Measurements from ENCODE around the gene HOTAIR. TPM values are rescaled to one million over a fixed set of nuclear protein-coding genes. Genes with fewer than 3 reads are reported as not detected.

The HOTAIR gene
- polyA plus RNA-seq, 1 experiment = not detected

GRCh38 chr12:54002278-54002914 lies 27.6 kb upstream of the HOTAIR start:
- ChIA-PET POLR2A (no interaction called here), CTCF (interaction anchor here (1.0 to 7.8 kb wide), 4 partner anchors 199 to 214 kb away, joined by 3 to 107 read pairs (median 6); no protein-coding TSS in a partner anchor)
- Histone ChIP-seq H3K27me3 (ENCODE audit: control insufficient read depth, insufficient read depth, low read length) (peaks cover 97% of the 10 kb centered on the region), H3K4me3 (ENCODE audit: low read depth, low read length) (no peak overlapping the region), H3K27ac (ENCODE audit: low read depth, low read length) (no peak overlapping the region), H3K9me3 (ENCODE audit: control insufficient read depth, insufficient read depth, low read length) (peaks cover 5% of the 10 kb centered on the region; the same call in 1 of the 2 replicates)
- TF ChIP-seq CTCF (IDR thresholded peaks at IDR 0.05; ENCODE audit: low read depth, low read length) = no peak
- DNase-seq (ENCODE audit: low read depth, low spot score) = no peak

GRCh38 chr12:54001283-54002187 lies 26.8 kb upstream of the HOTAIR start:
- CTCF ChIA-PET = interaction anchor here (1.0 to 7.8 kb wide), 5 partner anchors 200 to 215 kb away, joined by 3 to 107 read pairs (median 9); no protein-coding TSS in a partner anchor

GRCh38 chr12:54000116-54001114 lies 25.7 kb upstream of the HOTAIR start, which contains the start of gene HOXC9:
HOXC9 (plus strand) TSS chr12:54000161; CDS start chr12:54000189, 28 bp downstream.
- Histone ChIP-seq H3K27me3 (ENCODE audit: control insufficient read depth, insufficient read depth, low read length) (peaks cover 98% of the 10 kb centered on the region), H3K9me3 (ENCODE audit: control insufficient read depth, insufficient read depth, low read length) (peaks cover 9% of the 10 kb centered on the region; the same call in 1 of the 2 replicates), H3K27ac (ENCODE audit: low read depth, low read length) (no peak within 1 kb of the TSS), H3K4me3 (ENCODE audit: low read depth, low read length) (peak within 1 kb of the TSS; percentile 32)
- no peak for TF ChIP-seq CTCF (IDR thresholded peaks at IDR 0.05; ENCODE audit: low read depth, low read length)
- ChIA-PET CTCF (interaction anchor here (0.6 to 3.5 kb wide), 3 partner anchors 192 to 251 kb away, joined by 3 to 16 read pairs (median 4); no protein-coding TSS in a partner anchor), POLR2A (interaction anchor here (0.9 kb wide), 1 partner anchor 13 kb away, joined by 3 read pairs; no protein-coding TSS in a partner anchor)
- DNase-seq (ENCODE audit: low read depth, low spot score) = no peak

More at GRCh38 chr12:54001283-54002187, 26.8 kb upstream of the HOTAIR start:
- no peak overlapping the region for H3K27ac ChIP-seq (ENCODE audit: low read depth, low read length)
- peaks cover 97% of the 10 kb centered on the region for H3K27me3 ChIP-seq (ENCODE audit: control insufficient read depth, insufficient read depth, low read length)
- DNase-seq (ENCODE audit: low read depth, low spot score) = no peak
- POLR2A ChIA-PET = no interaction called here
- H3K9me3 ChIP-seq (ENCODE audit: control insufficient read depth, insufficient read depth, low read length) = peaks cover 9% of the 10 kb centered on the region; the same call in 1 of the 2 replicates
- no peak overlapping the region for H3K4me3 ChIP-seq (ENCODE audit: low read depth, low read length)
- TF ChIP-seq CTCF (IDR thresholded peaks at IDR 0.05; ENCODE audit: low read depth, low read length) = no peak

GRCh38 chr12:53999559-54000115 lies 24.9 kb upstream of the HOTAIR start:
- ChIA-PET POLR2A (interaction anchor here (0.6 to 0.9 kb wide), 2 partner anchors 12 to 59 kb away, joined by 3 to 4 read pairs; no protein-coding TSS in a partner anchor), CTCF (interaction anchor here (0.6 to 3.5 kb wide), 5 partner anchors 193 to 255 kb away, joined by 3 to 16 read pairs (median 4); no protein-coding TSS in a partner anchor)
- no peak for DNase-seq (ENCODE audit: low read depth, low spot score)
- no peak overlapping the region for H3K4me3 ChIP-seq (ENCODE audit: low read depth, low read length)
- H3K27me3 ChIP-seq (ENCODE audit: control insufficient read depth, insufficient read depth, low read length) = peaks cover 98% of the 10 kb centered on the region
- peaks cover 12% of the 10 kb centered on the region; the same call in 1 of the 2 replicates for H3K9me3 ChIP-seq (ENCODE audit: control insufficient read depth, insufficient read depth, low read length)
- TF ChIP-seq CTCF (IDR thresholded peaks at IDR 0.05; ENCODE audit: low read depth, low read length) = no peak
- no peak overlapping the region for H3K27ac ChIP-seq (ENCODE audit: low read depth, low read length)

Measured in AG04450 (cell line).